ENCODE measurements around the gene RPTOR. TPM values are rescaled to one million over a fixed set of nuclear protein-coding genes. Genes with fewer than 3 reads are reported as not detected.

The RPTOR gene
- total and polyA plus RNA-seq, 2 donors (not counting 3 experiments of a cell fraction or from before 2014, with no cell fraction given): 10.7 to 41.8 TPM

GRCh38 chr17:80873307-80873951 lies 328.8 kb downstream of the RPTOR start:
- Histone ChIP-seq H3K27me3 (ENCODE audit: control insufficient read depth in 2 of 2, insufficient read depth in 2 of 2, low read length in 2 of 2) (no peaks in the 10 kb centered on the region), H3K79me2 (ENCODE audit: control insufficient read depth, insufficient read depth, low read length) (no peaks in the 10 kb centered on the region), H4K20me1 (replicated peaks; ENCODE audit: control insufficient read depth, extremely low read depth, insufficient read depth, low read length) (no peaks in the 10 kb centered on the region), H3K4me3 (replicated peaks in 1 of 3; ENCODE audit: insufficient read depth in 1 of 3, low read depth in 1 of 3, low read length in 3 of 3) (no peak overlapping the region), H3K4me1 (ENCODE audit: control insufficient read depth, extremely low read depth, insufficient read depth, low read length) (peaks cover 5% of the 10 kb centered on the region), H3K9ac (replicated peaks; ENCODE audit: extremely low read depth, insufficient read depth, low read length) (no peak overlapping the region), H3K9me3 (replicated peaks; ENCODE audit: control insufficient read depth, insufficient read depth, low read length) (no peaks in the 10 kb centered on the region), H3K9me1 (replicated peaks; ENCODE audit: control insufficient read depth, extremely low read depth, insufficient read depth, low read length) (no peaks in the 10 kb centered on the region), H3K4me2 (ENCODE audit: insufficient read depth, low read length) (no peak overlapping the region), H3K36me3 (ENCODE audit: control insufficient read depth in 2 of 2, extremely low read depth in 1 of 2, insufficient read depth in 2 of 2, low read length in 2 of 2) (peaks cover 0 to 2% of the 10 kb centered on the region in 2 experiments), H3K27ac (ENCODE audit: insufficient read depth, low read depth, low read length) (no peak overlapping the region), H2AFZ (ENCODE audit: low read depth, low read length) (no peak overlapping the region)
- CTCF ChIA-PET: interaction anchor here (0.7 to 1.5 kb wide), 5 partner anchors 13 to 446 kb away, joined by 3 to 4 read pairs (median 3); no protein-coding TSS in a partner anchor
- dilution Hi-C loops (cut with MboI; ENCODE audit: extremely low pct_ligation_motif_present, low sequenced_read_pairs): no loop called here
- DNase-seq (ENCODE audit: low read depth, low spot score) (no peak), FAIRE-seq (no peak)
- intact Hi-C loops (cut with micrococcal nuclease): no loop called here
- POLR2A ChIA-PET: no interaction called here
- no TSS peak for BruUV-seq (replicated peaks)
- no peak for TF ChIP-seq CTCF (IDR thresholded peaks at IDR 0.05; ENCODE audit: extremely low read depth in 1 of 2, insufficient read depth in 1 of 2, low read depth in 1 of 2, low read length in 2 of 2)
- no peak for TF ChIP-seq GATA2 (IDR thresholded peaks at IDR 0.05; ENCODE audit: insufficient read depth, insufficient read length, low read depth, low read length)
- no peak for TF ChIP-seq JUN (IDR thresholded peaks at IDR 0.05; ENCODE audit: borderline replicate concordance, insufficient read depth, insufficient read length, low read depth)
- TF ChIP-seq EZH2 (IDR thresholded peaks at IDR 0.05; ENCODE audit: borderline replicate concordance, low read depth, low read length, severe bottlenecking): no peak
- TF ChIP-seq MYC (IDR thresholded peaks at IDR 0.05; ENCODE audit: low read depth, low read length): no peak
- TF ChIP-seq POLR2A (IDR thresholded peaks at IDR 0.05; ENCODE audit: low read depth, low read length): no peak
- TF ChIP-seq, protein P1, sequence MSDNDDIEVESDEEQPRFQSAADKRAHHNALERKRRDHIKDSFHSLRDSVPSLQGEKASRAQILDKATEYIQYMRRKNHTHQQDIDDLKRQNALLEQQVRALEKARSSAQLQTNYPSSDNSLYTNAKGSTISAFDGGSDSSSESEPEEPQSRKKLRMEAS (IDR thresholded peaks at IDR 0.05; ENCODE audit: insufficient read depth, insufficient read length): no peak
- TF ChIP-seq FOS (IDR thresholded peaks at IDR 0.05; ENCODE audit: borderline replicate concordance, insufficient read depth, low read length): no peak
- TF ChIP-seq POLR2AphosphoS5 (IDR thresholded peaks at IDR 0.05; ENCODE audit: insufficient read depth, low read depth, low read length): no peak

All from endothelial cell of umbilical vein (primary cell).